ENCODE results near the gene MAPK7. TPM values are rescaled to one million over a fixed set of nuclear protein-coding genes. Genes with fewer than 3 reads are reported as not detected.

The MAPK7 gene
- total and polyA plus RNA-seq, 2 of the 8 experiments (the other 6 are each of a cell fraction or from before 2014, with no cell fraction given), result 15.2 to 28.1 TPM

GRCh38 chr17:19409509-19409908 is 31.2 kb downstream of the MAPK7 start:
- peak overlapping the region; percentile 62; the same call in 1 of the 2 replicates for H2BK12ac ChIP-seq (ENCODE audit: low read depth, low read length)
- H2BK20ac ChIP-seq (ENCODE audit: low read length), result no peak overlapping the region
- ChIA-PET POLR2A (ENCODE audit: partially characterized antibody) (interaction anchor here (0.9 to 1.9 kb wide), 5 partner anchors 9 to 48 kb away, joined by 3 to 5 read pairs (median 3); no protein-coding TSS in a partner anchor), CTCF (ENCODE audit: partially characterized antibody) (interaction anchor here (1.0 to 2.9 kb wide), 5 partner anchors 12 to 47 kb away, joined by 5 to 10 read pairs (median 6); partner anchors contain the start of genes B9D1 and MAPK7)
- no peak overlapping the region for H3K18ac ChIP-seq (ENCODE audit: extremely low read depth, low read length)
- no peak overlapping the region for H2AFZ ChIP-seq (ENCODE audit: low read length)
- H4K20me1 ChIP-seq (replicated peaks in 1 of 2; ENCODE audit: control insufficient read depth in 1 of 2, insufficient read depth in 2 of 2, low read length in 2 of 2), result peaks cover 0 to 1% of the 10 kb centered on the region in 2 experiments
- 94% methylated on average over 3 of the region's 3 CpGs; no CpG with 5 or more reads in 1 of the 2 experiments for WGBS, 2 experiments (ENCODE audit: extremely low coverage in 1 of 2, insufficient coverage in 1 of 2, insufficient read length in 1 of 2, insufficient replicate concordance in 2 of 2, low coverage in 1 of 2, low lambda C conversion rate in 2 of 2, missing lambda C conversion rate in 1 of 2)
- no peak overlapping the region for H3K9ac ChIP-seq (replicated peaks in 1 of 4; ENCODE audit: extremely low read depth in 1 of 4, low read depth in 3 of 4, low read length in 3 of 4)
- no peak overlapping the region for H4K5ac ChIP-seq (ENCODE audit: insufficient read length, low read depth, low read length)
- H4K8ac ChIP-seq (ENCODE audit: extremely low read depth, insufficient read depth, low read length), result 0 out of 2 replicates have a peak overlapping the region, but pooled peaks have one; percentile 4
- no peak overlapping the region for H2BK15ac ChIP-seq (ENCODE audit: low read length)
- H3K4ac ChIP-seq (replicated peaks; ENCODE audit: insufficient read length, low read depth, low read length), result no peak overlapping the region
- no peak overlapping the region for H3K14ac ChIP-seq (ENCODE audit: insufficient read length)
- no peak overlapping the region for H3K4me3 ChIP-seq (ENCODE audit: extremely low read depth in 1 of 4, insufficient read depth in 2 of 4, low read depth in 3 of 4, low read length in 4 of 4)
- no peak overlapping the region for H3K23ac ChIP-seq (ENCODE audit: insufficient read length)
- H3K79me1 ChIP-seq (ENCODE audit: low read depth, low read length), result no peaks in the 10 kb centered on the region
- no peak overlapping the region for H4K91ac ChIP-seq (replicated peaks; ENCODE audit: insufficient read length, low read length)
- H3K23me2 ChIP-seq (ENCODE audit: low read depth, low read length), result 0 out of 2 replicates have a peak, but pooled peaks cover 5% of the 10 kb centered on the region
- H3K4me1 ChIP-seq (replicated peaks in 1 of 4; ENCODE audit: control insufficient read depth in 3 of 4, insufficient read depth in 4 of 4, low read length in 3 of 4), result peaks cover 0 to 13% (median 6%) of the 10 kb centered on the region in 4 experiments; a peak in 4 of 7 replicates
- FAIRE-seq (no peak), DNase-seq (ENCODE audit: low read depth in 1 of 2, low spot score in 2 of 2) (no peak)
- H2BK5ac ChIP-seq (ENCODE audit: low read depth, low read length), result no peak overlapping the region
- no peak overlapping the region for H2BK120ac ChIP-seq (replicated peaks; ENCODE audit: low read depth, low read length)
- H3K27ac ChIP-seq (ENCODE audit: low read depth, low read length), result no peak overlapping the region
- H3K4me2 ChIP-seq (ENCODE audit: insufficient read depth in 1 of 2, low read depth in 2 of 2, low read length in 2 of 2), result no peak overlapping the region
- no peaks in the 10 kb centered on the region for H3K9me3 ChIP-seq (ENCODE audit: insufficient read depth in 2 of 2, low read depth in 1 of 2, low read length in 1 of 2)
- no peak overlapping the region for H3K56ac ChIP-seq (replicated peaks; ENCODE audit: insufficient read length, low read depth, low read length)
- H2AK5ac ChIP-seq (ENCODE audit: low read depth, low read length), result no peak overlapping the region
- H3K36me3 ChIP-seq (ENCODE audit: control insufficient read depth in 2 of 4, insufficient read depth in 4 of 4, low read length in 3 of 4), result no peaks in the 10 kb centered on the region
- peaks cover 0 to 4% (median 0%) of the 10 kb centered on the region in 4 experiments; a peak in 1 of 7 replicates for H3K27me3 ChIP-seq (replicated peaks in 1 of 4; ENCODE audit: control insufficient read depth in 3 of 4, extremely low read depth in 1 of 4, insufficient read depth in 3 of 4, low read length in 3 of 4)
- no peaks in the 10 kb centered on the region for H3K79me2 ChIP-seq (ENCODE audit: control insufficient read depth in 1 of 2, insufficient read depth in 2 of 2, low read length in 2 of 2)
- TF ChIP-seq POLR2AphosphoS5 (IDR thresholded peaks at IDR 0.05; ENCODE audit: low read depth, low read length), result no peak
- TF ChIP-seq CREB1 (IDR thresholded peaks at IDR 0.05), result no peak
- no peak for TF ChIP-seq CBX5 (IDR thresholded peaks at IDR 0.05; ENCODE audit: low read depth, low read length)
- TF ChIP-seq CBX8 (IDR thresholded peaks at IDR 0.05; ENCODE audit: borderline replicate concordance, low read depth, low read length), result no peak
- no peak for TF ChIP-seq CHD1 (IDR thresholded peaks at IDR 0.05; ENCODE audit: low read depth, low read length)
- TF ChIP-seq HDAC2 (IDR thresholded peaks at IDR 0.05; ENCODE audit: borderline replicate concordance in 1 of 2, low read depth in 2 of 2, low read length in 2 of 2), result no peak
- TF ChIP-seq CTBP2 (IDR thresholded peaks at IDR 0.05; ENCODE audit: borderline replicate concordance, insufficient read depth, insufficient read length, low read length), result no peak
- no peak for TF ChIP-seq NRF1 (IDR thresholded peaks at IDR 0.05; ENCODE audit: low read depth, low read length)
- TF ChIP-seq RBBP5 (IDR thresholded peaks at IDR 0.05; ENCODE audit: borderline replicate concordance, low read depth, low read length), result no peak
- no peak for TF ChIP-seq SAP30 (IDR thresholded peaks at IDR 0.05; ENCODE audit: insufficient read depth, insufficient replicate concordance, low read length)
- no peak for TF ChIP-seq MAFK (IDR thresholded peaks at IDR 0.05; ENCODE audit: low read depth, low read length)
- TF ChIP-seq TAF1 (IDR thresholded peaks at IDR 0.05; ENCODE audit: low read depth, low read length), result no peak
- no peak for TF ChIP-seq RFX5 (IDR thresholded peaks at IDR 0.05; ENCODE audit: borderline replicate concordance, low read depth, low read length)
- TF ChIP-seq SRF (IDR thresholded peaks at IDR 0.05; ENCODE audit: low read depth, low read length), result no peak

Measured in H1 (cell line).